SJSA1 (cell line): ENCODE results near the gene C1QL4. TPM values are rescaled to one million over a fixed set of nuclear protein-coding genes. Genes with fewer than 3 reads are reported as not detected.

Experiments used
- DNase-seq, 2 experiments: peaks; one replicate each; pipeline ENCODE4 v3.0.0-alpha.2; 2015 to 2020; ENCODE audit warnings: low spot score in 2 of 2, low read depth in 1 of 2
- H3K27ac ChIP-seq: fragments of 250-450 bp; sonication (Bioruptor Pico); 2 replicates; pipeline ENCODE4 v1.5.1; 2020; ENCODE audit warnings: mild to moderate bottlenecking, moderate library complexity
- H3K27me3 ChIP-seq: fragments of 250-450 bp; sonication (Bioruptor Pico); replicated peaks from 2 replicates; pipeline ENCODE4 v1.5.1; 2020; ENCODE audit warnings: mild to moderate bottlenecking, moderate library complexity
- H3K36me3 ChIP-seq: fragments of 250-450 bp; sonication (Bioruptor Pico); 2 replicates; pipeline ENCODE4 v1.5.1; 2020; ENCODE audit warnings: mild to moderate bottlenecking
- H3K4me1 ChIP-seq: fragments of 250-450 bp; sonication (Bioruptor Pico); replicated peaks from 2 replicates; pipeline ENCODE4 v1.6.1; 2021; ENCODE audit warnings: mild to moderate bottlenecking
- H3K4me3 ChIP-seq: fragments of 250-450 bp; sonication (Bioruptor Pico); 2 replicates; pipeline ENCODE4 v1.5.1; 2020; ENCODE audit warnings: mild to moderate bottlenecking
- H3K9me3 ChIP-seq: fragments of 250-450 bp; sonication (Bioruptor Pico); replicated peaks from 2 replicates; pipeline ENCODE4 v1.5.1; 2020; ENCODE audit warnings: mild to moderate bottlenecking
- total RNA-seq: library from RNA; depleted of rRNA; stranded (reverse); fragments of >200 nt; shearing (Covaris generic); gene quantifications from 2 replicates; pipeline ENCODE4 v1.2.3, GENCODE V29; 2014

C1QL4 gene
- total RNA-seq, 1 experiment from 2014 or later, result 1.9 TPM

GRCh38 chr12:49362077-49362476, 25.1 kb upstream of the C1QL4 start:
- DNase-seq, result no peak
- no peak overlapping the region for H3K27ac ChIP-seq
- peaks cover 3% of the 10 kb centered on the region; the same call in 1 of the 2 replicates for H3K36me3 ChIP-seq
- H3K9me3 ChIP-seq, result no peaks in the 10 kb centered on the region
- no peaks in the 10 kb centered on the region for H3K27me3 ChIP-seq
- H3K4me1 ChIP-seq, result peaks cover 35% of the 10 kb centered on the region
- no peak overlapping the region for H3K4me3 ChIP-seq

- Histone ChIP-seq H3K27ac (no peak overlapping the region), H3K4me1 (peaks cover 22% of the 10 kb centered on the region), H3K27me3 (no peaks in the 10 kb centered on the region), H3K36me3 (no peaks in the 10 kb centered on the region), H3K9me3 (no peaks in the 10 kb centered on the region), H3K4me3 (no peak overlapping the region)
- no peak for DNase-seq
These were observed 22.7 kb upstream of the C1QL4 start for GRCh38 chr12:49359671-49360070.

GRCh38 chr12:49358483-49359141, 21.6 kb upstream of the C1QL4 start:
- Histone ChIP-seq H3K4me1 (peaks cover 21% of the 10 kb centered on the region), H3K36me3 (no peaks in the 10 kb centered on the region), H3K9me3 (no peaks in the 10 kb centered on the region), H3K4me3 (no peak overlapping the region), H3K27ac (no peak overlapping the region), H3K27me3 (no peaks in the 10 kb centered on the region)
- peak in 1 of 2 experiments; percentile 74 for DNase-seq

GRCh38 chr12:49357103-49357678, 20.2 kb upstream of the C1QL4 start:
- DNase-seq, result peak in 1 of 2 experiments; percentile 45
- no peaks in the 10 kb centered on the region for H3K9me3 ChIP-seq
- no peak overlapping the region for H3K4me3 ChIP-seq
- H3K27me3 ChIP-seq, result no peaks in the 10 kb centered on the region
- H3K36me3 ChIP-seq, result no peaks in the 10 kb centered on the region
- peak overlapping the region; percentile 14; the same call in 1 of the 2 replicates for H3K27ac ChIP-seq
- peaks cover 22% of the 10 kb centered on the region for H3K4me1 ChIP-seq

GRCh38 chr12:49355913-49356312, 18.9 kb upstream of the C1QL4 start:
- H3K27me3 ChIP-seq, result no peaks in the 10 kb centered on the region
- no peak for DNase-seq
- peaks cover 32% of the 10 kb centered on the region for H3K4me1 ChIP-seq
- H3K36me3 ChIP-seq, result no peaks in the 10 kb centered on the region
- no peak overlapping the region for H3K27ac ChIP-seq
- H3K9me3 ChIP-seq, result no peaks in the 10 kb centered on the region
- H3K4me3 ChIP-seq, result no peak overlapping the region

GRCh38 chr12:49352351-49352750, 15.4 kb upstream of the C1QL4 start:
- no peaks in the 10 kb centered on the region for H3K9me3 ChIP-seq
- no peak for DNase-seq
- no peak overlapping the region for H3K4me3 ChIP-seq
- H3K27ac ChIP-seq, result no peak overlapping the region
- H3K36me3 ChIP-seq, result no peaks in the 10 kb centered on the region
- peaks cover 2% of the 10 kb centered on the region for H3K27me3 ChIP-seq
- H3K4me1 ChIP-seq, result peaks cover 35% of the 10 kb centered on the region

GRCh38 chr12:49349266-49349665, 12.3 kb upstream of the C1QL4 start:
- no peak for DNase-seq
- H3K27me3 ChIP-seq, result peaks cover 26% of the 10 kb centered on the region
- no peak overlapping the region for H3K4me3 ChIP-seq
- H3K27ac ChIP-seq, result no peak overlapping the region
- H3K9me3 ChIP-seq, result no peaks in the 10 kb centered on the region; the same call in 1 of the 2 replicates
- no peaks in the 10 kb centered on the region for H3K36me3 ChIP-seq
- H3K4me1 ChIP-seq, result peaks cover 48% of the 10 kb centered on the region

- H3K27ac ChIP-seq, result no peak overlapping the region
- peaks cover 26% of the 10 kb centered on the region for H3K27me3 ChIP-seq
- no peaks in the 10 kb centered on the region for H3K36me3 ChIP-seq
- no peak for DNase-seq
- no peaks in the 10 kb centered on the region; the same call in 1 of the 2 replicates for H3K9me3 ChIP-seq
- H3K4me3 ChIP-seq, result no peak overlapping the region
- peaks cover 51% of the 10 kb centered on the region for H3K4me1 ChIP-seq
These were observed 11.8 kb upstream of the C1QL4 start for GRCh38 chr12:49348781-49349180.

GRCh38 chr12:49347311-49348193, 10.6 kb upstream of the C1QL4 start:
- H3K27ac ChIP-seq, result peak overlapping the region; percentile 16; the same call in 1 of the 2 replicates
- peaks cover 33% of the 10 kb centered on the region for H3K27me3 ChIP-seq
- peaks cover 60% of the 10 kb centered on the region for H3K4me1 ChIP-seq
- peak overlapping the region; percentile 35 for H3K4me3 ChIP-seq
- peak; percentile 85 to 93 for DNase-seq
- no peaks in the 10 kb centered on the region; the same call in 1 of the 2 replicates for H3K9me3 ChIP-seq
- H3K36me3 ChIP-seq, result no peaks in the 10 kb centered on the region

- peaks cover 38% of the 10 kb centered on the region for H3K27me3 ChIP-seq
- no peaks in the 10 kb centered on the region for H3K36me3 ChIP-seq
- DNase-seq, result peak in 1 of 2 experiments; percentile 35
- H3K4me1 ChIP-seq, result peaks cover 63% of the 10 kb centered on the region
- H3K4me3 ChIP-seq, result peak within 1 kb of the TSS; percentile 35
- no peak within 1 kb of the TSS for H3K27ac ChIP-seq
- H3K9me3 ChIP-seq, result no peaks in the 10 kb centered on the region; the same call in 1 of the 2 replicates
These were observed 9.8 kb upstream of the C1QL4 start, which contains the start of gene DNAJC22 for GRCh38 chr12:49346659-49347310. DNAJC22 (plus strand) TSS chr12:49346888; CDS start chr12:49348873, 1,985 bp downstream.

GRCh38 chr12:49345825-49346658, 9.1 kb upstream of the C1QL4 start:
- Histone ChIP-seq H3K36me3 (no peaks in the 10 kb centered on the region), H3K4me1 (peaks cover 56% of the 10 kb centered on the region), H3K4me3 (peak overlapping the region; percentile 16), H3K27me3 (peaks cover 39% of the 10 kb centered on the region), H3K9me3 (no peaks in the 10 kb centered on the region; the same call in 1 of the 2 replicates), H3K27ac (no peak overlapping the region)
- DNase-seq, result no peak

- Histone ChIP-seq H3K4me1 (peaks cover 50% of the 10 kb centered on the region), H3K4me3 (no peak overlapping the region), H3K36me3 (no peaks in the 10 kb centered on the region), H3K27me3 (peaks cover 39% of the 10 kb centered on the region), H3K9me3 (no peaks in the 10 kb centered on the region; the same call in 1 of the 2 replicates), H3K27ac (no peak overlapping the region)
- DNase-seq, result no peak
These were observed 8.2 kb upstream of the C1QL4 start for GRCh38 chr12:49345051-49345824.
